Adrenal gland (tissue), 5 donors: Measurements from ENCODE around the gene TFDP2.

Experiments used
- POLR2A ChIP-seq, 2 donors: fragments of 450-650 bp; IDR thresholded peaks; one replicate each; pipeline ENCODE4 v1.6.1; 2017; ENCODE audit warnings: antibody characterized with exemption in 2 of 2, mild to moderate bottlenecking in 2 of 2, moderate library complexity in 1 of 2
- TF ChIP-seq, protein P1 (sequence below), 6 experiments: fragments of 450-650 bp in 4 of 6; fragments of 200-600 bp in 2 of 6; sonication (generic) in 1 of 6; IDR thresholded peaks; 1 replicate in 5 of 6; 2 replicates in 1 of 6; pipeline versions ENCODE4 v1.5.1 to v1.8.0; 2016 to 2021; ENCODE audit warnings: antibody characterized with exemption in 6 of 6, mild to moderate bottlenecking in 2 of 6, moderate library complexity in 1 of 6
- donor health status: DM: no; HTN: no; CAD: no.

DNA sequence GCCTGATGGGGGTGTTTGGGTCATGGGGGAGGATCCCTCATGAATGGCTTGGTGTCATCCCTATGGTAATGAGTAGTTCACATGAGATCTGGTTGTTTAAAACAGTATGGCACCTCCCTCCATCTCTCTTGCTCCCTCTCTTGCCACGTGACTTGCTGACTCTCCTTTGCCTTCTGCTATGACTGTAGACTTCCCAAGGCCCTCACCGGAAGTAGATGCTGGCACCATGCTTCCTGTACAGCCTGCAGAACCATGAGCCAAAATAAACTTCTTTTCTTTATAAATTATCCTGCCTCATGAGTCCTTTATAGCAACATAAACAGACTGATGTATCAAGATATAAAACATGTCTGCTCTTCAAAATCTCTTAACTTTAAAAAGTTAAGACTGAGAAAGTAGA, 96.1 kb downstream of the TFDP2 start:
- TF ChIP-seq, protein P1, sequence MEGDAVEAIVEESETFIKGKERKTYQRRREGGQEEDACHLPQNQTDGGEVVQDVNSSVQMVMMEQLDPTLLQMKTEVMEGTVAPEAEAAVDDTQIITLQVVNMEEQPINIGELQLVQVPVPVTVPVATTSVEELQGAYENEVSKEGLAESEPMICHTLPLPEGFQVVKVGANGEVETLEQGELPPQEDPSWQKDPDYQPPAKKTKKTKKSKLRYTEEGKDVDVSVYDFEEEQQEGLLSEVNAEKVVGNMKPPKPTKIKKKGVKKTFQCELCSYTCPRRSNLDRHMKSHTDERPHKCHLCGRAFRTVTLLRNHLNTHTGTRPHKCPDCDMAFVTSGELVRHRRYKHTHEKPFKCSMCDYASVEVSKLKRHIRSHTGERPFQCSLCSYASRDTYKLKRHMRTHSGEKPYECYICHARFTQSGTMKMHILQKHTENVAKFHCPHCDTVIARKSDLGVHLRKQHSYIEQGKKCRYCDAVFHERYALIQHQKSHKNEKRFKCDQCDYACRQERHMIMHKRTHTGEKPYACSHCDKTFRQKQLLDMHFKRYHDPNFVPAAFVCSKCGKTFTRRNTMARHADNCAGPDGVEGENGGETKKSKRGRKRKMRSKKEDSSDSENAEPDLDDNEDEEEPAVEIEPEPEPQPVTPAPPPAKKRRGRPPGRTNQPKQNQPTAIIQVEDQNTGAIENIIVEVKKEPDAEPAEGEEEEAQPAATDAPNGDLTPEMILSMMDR (IDR thresholded peaks at IDR 0.05), result no peak
- TF ChIP-seq POLR2A (IDR thresholded peaks at IDR 0.05), result no peak
